GM21529 (cell line): ENCODE data around the gene YKT6.
"Not testable (repeated sequence)": the region's sequence is repeated elsewhere in the genome, so short reads cannot be mapped to it uniquely, and the experiment has no call there.

Experiments
- ATAC-seq: cut with Tn5 transposase; IDR thresholded peaks from one replicate; pipeline ENCODE4 v1.9.1; 2021; ENCODE audit not compliant: unreplicated experiment

Gene YKT6

DNA sequence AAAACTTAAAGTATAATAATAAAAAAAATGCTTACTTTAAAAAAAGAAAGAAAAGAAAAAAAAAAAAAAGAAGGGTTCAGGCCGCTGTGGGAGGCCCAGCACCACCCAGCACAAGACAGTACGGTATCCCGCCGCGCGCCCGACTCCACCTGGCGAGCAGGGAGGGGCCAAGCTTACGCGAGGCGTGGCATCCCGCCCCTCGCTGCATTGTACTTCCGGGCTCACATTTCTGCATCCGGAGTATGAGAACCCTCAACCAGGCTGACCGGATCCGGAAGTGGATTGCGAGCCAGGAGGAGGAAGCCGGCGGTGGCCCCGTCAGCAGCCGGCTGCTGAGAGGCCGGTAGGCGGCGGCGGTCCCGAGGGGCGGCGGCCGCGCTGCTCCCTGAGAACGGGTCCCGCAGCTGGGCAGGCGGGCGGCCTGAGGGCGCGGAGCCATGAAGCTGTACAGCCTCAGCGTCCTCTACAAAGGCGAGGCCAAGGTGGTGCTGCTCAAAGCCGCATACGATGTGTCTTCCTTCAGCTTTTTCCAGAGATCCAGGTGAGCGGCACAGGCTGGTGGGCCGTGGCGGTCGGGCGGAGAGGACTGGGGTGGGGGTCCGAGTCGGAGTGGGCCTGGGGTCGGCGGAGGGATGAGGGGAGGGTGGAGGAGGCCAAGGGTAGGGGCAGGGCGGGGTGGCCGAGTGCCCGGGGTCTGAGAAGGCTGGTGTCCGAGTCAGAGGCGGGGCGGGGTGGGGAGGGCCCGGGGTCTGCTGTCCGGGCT, at the start of gene YKT6:
YKT6 (plus strand) TSS at position 280 of the 763 bp plus-strand sequence; CDS start at position 438, 158 bp downstream.
- ATAC-seq = peak; percentile 99

- ATAC-seq = no peak
Observed at GRCh38 chr7:44151956-44152355, 48.8 kb upstream of the YKT6 start.

- ATAC-seq = no peak
Observed at GRCh38 chr7:44152971-44153947, 47.5 kb upstream of the YKT6 start.

DNA sequence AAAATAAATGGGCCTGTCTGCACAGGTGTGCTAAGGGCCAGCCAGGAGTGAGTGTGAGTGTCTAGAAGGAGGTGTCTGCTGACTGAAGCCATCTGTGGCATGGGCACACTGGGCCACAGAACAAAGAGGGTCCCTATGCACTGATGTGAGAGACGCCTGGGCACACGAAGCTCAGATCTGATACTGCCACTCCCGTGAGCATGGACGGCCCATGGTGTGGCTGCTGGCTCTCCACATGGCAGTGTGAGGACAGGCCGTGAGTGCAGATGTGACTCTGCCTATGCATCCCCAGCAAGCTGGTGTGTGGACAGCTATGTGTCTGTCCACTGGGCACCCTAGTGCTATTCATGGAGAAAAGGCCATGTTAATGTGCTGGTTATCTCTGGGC, 46.8 kb upstream of the YKT6 start:
- ATAC-seq = no peak

DNA sequence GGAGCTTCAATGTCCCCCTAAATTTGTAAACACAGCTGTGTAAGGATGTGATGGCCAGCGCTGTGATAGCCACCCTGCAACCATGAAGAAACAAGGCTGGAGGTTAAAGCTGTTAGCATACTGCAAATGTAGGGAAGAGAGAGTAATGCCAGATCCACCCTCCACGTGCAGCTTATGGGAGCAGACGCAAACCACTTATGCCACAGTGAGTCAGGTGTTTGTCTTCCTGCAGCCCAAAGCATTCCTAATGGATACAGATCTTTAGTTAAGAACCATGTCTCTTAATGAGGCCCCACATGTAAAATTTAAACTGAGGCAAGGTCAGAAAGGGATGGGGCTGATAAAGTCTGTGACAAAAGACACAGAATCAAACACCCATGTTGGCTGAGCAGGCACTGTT, 46.1 kb upstream of the YKT6 start:
- ATAC-seq = no peak

DNA sequence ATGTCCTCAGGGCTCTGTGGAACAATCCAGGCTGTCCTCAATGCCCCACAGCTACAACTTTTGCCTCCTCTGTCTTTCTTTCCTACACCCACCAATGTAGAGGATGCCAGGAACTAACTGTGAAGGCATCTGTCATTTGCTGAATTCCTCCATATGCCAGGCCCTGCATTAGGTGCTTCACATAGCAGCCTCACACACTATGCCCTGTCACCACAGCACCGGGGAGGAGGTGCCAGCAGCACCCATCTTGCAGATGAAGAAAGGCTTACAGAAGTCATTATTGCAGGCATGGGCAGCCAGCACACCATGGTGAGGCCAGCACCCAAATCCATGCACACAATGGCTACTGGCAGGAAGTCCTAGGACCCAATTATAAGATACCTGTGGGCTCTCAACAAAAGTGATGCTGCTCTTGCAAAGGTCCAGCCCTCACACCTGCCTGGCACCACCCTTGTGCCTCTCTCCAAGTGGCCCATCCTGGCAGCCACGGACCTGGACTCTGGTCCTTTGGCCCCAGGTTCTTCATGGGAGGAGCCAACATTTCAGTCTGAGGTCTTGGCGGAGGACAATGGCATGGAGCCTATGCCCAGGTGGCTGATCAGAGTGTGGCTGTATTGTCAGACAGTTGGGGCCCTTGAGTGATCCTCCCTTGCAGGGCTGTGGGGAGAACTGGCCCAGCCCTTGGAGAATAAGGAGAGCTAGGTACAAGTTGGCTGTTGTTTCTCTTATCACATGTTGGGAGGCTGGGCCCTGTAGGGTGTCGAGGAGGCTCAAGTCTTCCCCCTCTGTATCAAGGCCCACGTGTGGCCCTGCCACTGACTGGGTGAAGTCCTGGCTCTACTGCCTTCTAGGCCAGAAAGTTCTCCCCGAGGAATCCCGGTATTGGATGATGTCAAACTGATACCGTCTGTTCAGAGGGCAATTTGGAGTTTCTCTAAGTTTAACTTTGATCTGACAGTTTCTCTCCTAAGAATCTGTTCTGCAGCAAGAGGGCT, 45.3 kb upstream of the YKT6 start:
- ATAC-seq = no peak

GRCh38 chr7:44156453-44157010, 44.2 kb upstream of the YKT6 start:
- no peak for ATAC-seq

DNA sequence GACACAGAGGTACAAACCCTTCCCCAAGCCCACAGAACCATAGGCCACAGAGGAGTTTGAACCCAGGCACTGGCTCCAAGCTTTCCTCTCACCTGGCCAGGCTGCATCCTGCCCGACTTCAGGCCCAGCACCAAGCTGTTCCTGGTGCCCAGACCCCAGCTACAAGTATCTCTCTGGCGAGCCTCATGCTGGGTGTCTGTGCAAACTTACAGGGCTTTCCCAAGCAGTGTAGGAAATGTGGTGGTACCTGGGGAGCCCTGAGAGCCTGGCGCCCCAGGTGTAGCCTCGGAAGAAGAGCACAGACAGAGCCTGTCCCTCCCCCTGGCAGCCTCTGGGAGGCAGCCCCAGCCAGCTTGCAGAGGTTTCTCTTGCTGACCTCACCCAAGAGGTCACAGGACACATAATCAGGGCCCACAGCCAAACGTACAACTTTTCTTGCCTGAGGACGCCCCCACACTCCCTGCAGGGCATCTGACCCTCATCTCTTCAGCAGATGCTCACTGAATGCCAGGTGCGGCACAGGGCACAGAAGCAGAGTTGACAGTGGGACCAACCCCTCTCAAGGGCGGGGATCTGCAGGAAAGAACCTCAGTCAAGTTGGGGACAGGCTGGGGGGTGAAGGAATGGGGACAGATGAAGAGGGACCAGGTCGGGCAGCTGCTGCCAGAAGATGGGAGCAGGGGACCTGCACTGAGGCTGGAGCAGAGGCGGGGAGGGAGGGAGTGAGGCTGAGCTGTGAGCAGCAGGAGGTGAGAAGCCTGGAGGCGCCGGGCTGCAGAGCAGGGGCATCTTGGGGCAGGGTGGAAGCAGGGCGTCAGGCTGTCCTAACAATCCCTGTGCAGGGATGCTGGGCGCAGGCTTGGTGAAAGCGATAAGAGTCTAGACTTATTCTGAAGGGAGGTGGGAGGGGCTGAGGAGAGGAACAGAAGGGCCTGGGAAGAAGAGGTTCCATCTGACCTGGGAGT, 43.4 kb upstream of the YKT6 start:
- no peak for ATAC-seq

DNA sequence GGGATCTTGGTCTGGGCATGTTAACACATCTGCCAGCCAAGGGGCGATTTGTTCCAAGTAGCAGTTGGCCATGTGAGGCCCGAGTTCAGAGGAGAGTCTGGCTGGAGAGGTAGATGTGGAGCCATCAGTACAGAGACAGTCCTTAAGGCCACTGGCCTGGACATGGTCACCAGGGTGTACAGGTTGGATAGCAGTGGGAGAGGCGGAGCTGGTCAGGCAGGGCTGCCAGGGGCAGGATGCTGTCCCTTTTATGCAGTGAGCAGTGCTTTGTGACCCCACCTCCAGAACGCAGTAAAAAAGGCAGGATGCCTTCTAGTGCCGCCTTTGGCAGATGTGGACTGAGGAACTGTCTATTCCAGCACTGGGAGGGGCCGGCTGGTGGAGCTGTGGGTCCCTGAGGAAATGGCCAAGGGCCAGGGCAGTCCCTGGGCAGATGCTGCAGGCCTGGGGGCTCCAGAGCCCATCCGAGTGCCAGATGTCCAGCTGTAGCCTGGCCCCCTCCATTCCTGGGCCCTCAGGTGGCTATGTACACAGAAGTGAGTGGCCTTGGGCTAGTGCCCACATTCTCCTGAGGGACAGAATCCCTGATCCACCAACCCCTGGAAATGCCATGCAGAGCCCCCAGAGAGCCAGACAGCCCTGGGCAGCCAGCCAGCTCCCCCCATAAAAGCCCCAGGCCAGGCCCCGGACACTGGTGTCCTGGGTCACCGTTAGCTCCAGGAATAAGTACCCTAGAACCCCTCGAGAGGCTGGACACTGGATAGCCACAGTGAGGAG, 42.5 kb upstream of the YKT6 start:
- no peak for ATAC-seq

- no peak for ATAC-seq
Observed at GRCh38 chr7:44158873-44159631, 41.7 kb upstream of the YKT6 start.

DNA sequence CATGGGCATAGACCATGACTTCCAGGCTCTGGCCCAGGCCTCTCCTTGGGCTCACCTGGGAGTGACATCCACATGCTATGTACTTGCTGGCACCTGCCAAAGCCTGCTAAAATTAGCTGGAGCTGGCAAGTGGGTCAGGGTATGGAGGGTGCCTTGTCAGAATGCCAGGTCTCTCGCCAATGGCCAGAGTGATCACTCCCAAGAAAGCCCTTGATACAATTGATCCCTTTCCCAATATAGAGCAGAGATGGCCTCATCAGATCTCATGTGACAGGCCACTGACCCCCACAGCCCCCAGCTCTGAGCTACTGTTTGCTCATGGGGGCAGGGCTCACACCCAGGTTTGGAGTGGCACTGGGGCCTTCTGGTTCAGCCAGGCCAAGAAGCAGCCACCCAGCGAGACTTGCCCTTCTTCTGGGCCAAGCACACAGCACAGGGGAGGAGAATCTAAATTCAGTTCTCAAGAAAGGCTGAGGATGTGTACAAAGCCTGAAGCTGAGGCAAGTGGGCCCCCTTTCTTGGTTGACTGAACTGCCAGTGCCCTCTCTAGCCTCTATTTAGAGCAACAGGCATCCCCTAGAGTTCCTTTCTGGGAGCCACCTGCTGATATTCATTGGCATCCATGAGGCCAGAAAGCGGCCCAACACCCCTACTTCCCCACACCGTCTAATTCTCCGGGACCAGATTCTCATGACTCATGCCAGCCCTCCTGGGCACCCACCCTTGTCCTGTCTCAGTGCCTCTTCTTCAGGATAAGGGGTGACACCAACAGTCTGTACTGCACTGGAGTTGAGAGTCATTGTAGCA, 40.8 kb upstream of the YKT6 start:
- ATAC-seq = no peak

DNA sequence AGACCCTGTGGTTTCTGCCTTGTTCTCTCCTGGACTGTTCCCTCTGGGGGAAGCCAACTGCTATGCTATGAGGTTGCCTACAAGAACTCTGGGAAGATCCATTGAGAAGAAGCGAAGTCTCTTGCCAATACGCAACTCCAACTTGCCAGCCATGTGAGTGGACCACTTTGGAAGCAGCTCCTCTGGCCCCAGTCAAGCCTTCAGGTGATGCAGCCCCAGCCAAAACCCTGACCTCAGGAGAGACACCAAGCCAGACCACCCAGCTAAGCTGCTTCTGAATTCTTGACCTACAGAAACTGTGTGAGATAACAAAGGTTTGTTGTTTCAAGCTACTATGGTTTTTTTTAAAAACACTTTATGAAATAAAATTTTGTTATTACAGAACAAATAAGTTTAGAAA, 39.4 kb upstream of the YKT6 start:
- no peak for ATAC-seq

DNA sequence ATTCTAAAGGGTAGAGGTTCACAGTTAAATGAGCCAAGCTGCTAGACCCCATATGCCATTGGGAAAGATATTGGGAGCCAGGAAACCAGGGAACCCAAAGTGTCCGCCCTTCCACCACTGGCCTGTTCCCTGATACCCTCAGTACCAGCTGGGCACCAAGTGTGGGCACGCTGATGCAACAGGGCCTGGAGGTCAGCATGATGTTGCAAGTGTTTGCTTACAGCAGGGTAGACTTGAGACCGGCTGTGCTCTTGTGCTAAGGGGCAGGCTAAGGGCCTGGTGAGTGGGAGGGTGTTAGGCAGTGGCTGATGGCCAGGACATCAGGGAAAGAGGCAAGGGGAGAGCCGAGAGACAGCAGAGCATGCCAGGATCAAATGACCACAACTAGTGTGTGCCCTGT, 38.6 kb upstream of the YKT6 start:
- ATAC-seq = no peak

GRCh38 chr7:44162785-44163395, 37.9 kb upstream of the YKT6 start:
- no peak for ATAC-seq

DNA sequence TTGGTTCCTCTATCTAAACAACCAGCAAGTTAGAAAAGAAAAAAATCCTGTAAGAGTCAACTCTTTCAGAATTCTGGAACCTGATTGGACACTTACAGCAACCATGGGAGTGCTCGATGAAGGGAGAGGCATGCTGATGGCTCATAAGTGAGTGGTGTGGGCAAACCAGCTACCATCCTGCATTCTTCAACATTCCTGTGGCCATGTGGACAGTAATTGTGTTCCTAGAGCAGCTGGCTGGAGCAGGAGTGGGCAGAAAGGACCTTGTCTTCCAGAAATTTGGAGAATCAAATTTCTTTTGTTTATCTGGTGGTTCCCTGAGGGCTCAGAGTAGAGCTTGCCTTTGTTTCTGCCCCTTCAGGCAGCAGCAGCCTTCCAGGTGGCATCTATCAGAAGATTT, 37.2 kb upstream of the YKT6 start:
- no peak for ATAC-seq

DNA sequence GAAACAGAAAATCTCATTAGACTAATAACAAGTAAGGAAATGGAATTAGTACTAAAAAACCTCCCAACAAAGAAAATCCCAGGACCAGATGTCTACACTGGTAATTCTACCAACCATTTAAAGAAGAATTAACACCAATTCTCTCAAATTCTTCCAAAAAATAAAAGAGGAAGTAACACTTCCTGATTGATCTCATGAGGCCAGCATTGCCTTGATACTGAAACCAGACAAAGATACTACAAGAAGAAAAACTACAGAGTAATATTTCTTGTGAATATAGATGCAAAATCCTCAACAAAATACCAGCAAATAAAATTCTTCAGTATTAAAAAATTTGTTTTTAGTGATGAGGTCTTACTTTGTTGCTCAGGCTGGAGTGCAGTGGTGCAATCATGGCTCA, 32.9 kb upstream of the YKT6 start:
- no peak for ATAC-seq

DNA sequence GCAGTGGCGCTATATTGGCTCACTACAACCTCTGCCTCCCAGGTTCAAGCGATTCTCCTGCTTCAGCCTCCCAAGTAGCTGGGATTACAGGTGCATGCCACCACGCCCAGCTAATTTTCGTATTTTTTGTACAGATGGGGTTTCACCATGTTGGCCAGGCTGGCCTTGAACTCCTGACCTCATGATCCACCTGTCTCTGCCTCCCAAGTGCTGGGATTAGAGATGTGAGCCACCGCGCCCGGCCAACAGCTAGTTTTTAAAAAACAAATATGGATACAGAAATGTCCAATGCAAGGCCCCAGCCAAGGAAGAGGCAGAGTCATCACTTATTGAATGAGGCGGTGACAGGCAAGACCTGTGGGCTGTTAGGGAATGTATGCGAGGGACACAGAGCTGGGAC, 28.9 kb upstream of the YKT6 start:
- not testable (repeated sequence) for ATAC-seq
